Keratinocyte (primary cell): ENCODE data around the gene TBC1D22B. TPM values are rescaled to one million over a fixed set of nuclear protein-coding genes. Genes with fewer than 3 reads are reported as not detected.

ENCODE experiments used
- DNase-seq: peaks from one replicate; pipeline ENCODE4 v3.0.0-alpha.2; 2011; ENCODE audit warnings: low read depth, missing footprints, low spot score
- FAIRE-seq: peaks from 2 replicates; lab custom pipeline; 2011; peaks lifted over from hg19 to GRCh38; lab: Jason Lieb, UNC
- H2AFZ ChIP-seq: 2 replicates; pipeline ENCODE4 v1.6.0; 2012; ENCODE audit warnings: low read length, control low read depth, inconsistent platforms; ENCODE audit not compliant: control insufficient read depth
- H3K27ac ChIP-seq: 2 replicates; pipeline ENCODE4 v1.5.1; 2011; ENCODE audit warnings: low read length; ENCODE audit not compliant: control insufficient read depth, insufficient read depth
- H3K27me3 ChIP-seq: 3 replicates; pipeline ENCODE4 v1.6.0; 2011; ENCODE audit warnings: low read length; ENCODE audit not compliant: control insufficient read depth, insufficient read depth; ENCODE audit errors: extremely low read depth
- H3K36me3 ChIP-seq, 2 experiments: 2 replicates in 1 of 2; 3 replicates in 1 of 2; pipeline ENCODE4 v1.5.1; 2011; ENCODE audit warnings: low read length in 2 of 2, mild to moderate bottlenecking in 1 of 2; ENCODE audit not compliant: control insufficient read depth in 2 of 2, insufficient read depth in 2 of 2; ENCODE audit errors: extremely low read depth in 1 of 2
- H3K4me1 ChIP-seq: 3 replicates; pipeline ENCODE4 v1.5.1; 2011; ENCODE audit warnings: low read length; ENCODE audit not compliant: control insufficient read depth, insufficient read depth; ENCODE audit errors: extremely low read depth
- H3K4me2 ChIP-seq: 3 replicates; pipeline ENCODE4 v1.6.0; 2011; ENCODE audit warnings: low read depth, low read length; ENCODE audit not compliant: control insufficient read depth, insufficient read depth; ENCODE audit errors: extremely low read depth
- H3K4me3 ChIP-seq, 3 experiments: fragments of 200-600 bp in 1 of 3; sonication (generic) in 1 of 3; 2 replicates in 2 of 3; 3 replicates in 1 of 3; pipeline ENCODE4 v1.5.1; 2011 to 2016; ENCODE audit warnings: low read length in 3 of 3, mild to moderate bottlenecking in 3 of 3, control low read depth in 2 of 3, inconsistent platforms in 1 of 3, low read depth in 1 of 3, mixed read lengths in 1 of 3, mixed run types in 1 of 3, moderate library complexity in 1 of 3; ENCODE audit not compliant: control insufficient read depth in 2 of 3, insufficient read depth in 2 of 3; ENCODE audit errors: extremely low read depth in 1 of 3
- H3K79me2 ChIP-seq: 2 replicates; pipeline ENCODE4 v1.6.0; 2012; ENCODE audit warnings: low read length; ENCODE audit not compliant: control insufficient read depth, insufficient read depth
- H3K9ac ChIP-seq: 3 replicates; pipeline ENCODE4 v1.6.0; 2011; ENCODE audit warnings: low read length; ENCODE audit not compliant: control insufficient read depth, insufficient read depth; ENCODE audit errors: extremely low read depth
- H3K9me1 ChIP-seq: 3 replicates; pipeline ENCODE4 v1.6.0; 2011; ENCODE audit warnings: low read length; ENCODE audit not compliant: control insufficient read depth, insufficient read depth; ENCODE audit errors: extremely low read depth
- H3K9me3 ChIP-seq: 2 replicates; pipeline ENCODE4 v1.5.1; 2012; ENCODE audit warnings: low read depth, low read length; ENCODE audit not compliant: control insufficient read depth
- H4K20me1 ChIP-seq: 3 replicates; pipeline ENCODE4 v1.6.0; 2011; ENCODE audit warnings: low read length; ENCODE audit not compliant: control insufficient read depth, insufficient read depth; ENCODE audit errors: extremely low read depth
- CTCF ChIP-seq, 3 experiments: IDR thresholded peaks in 1 of 3; conservative IDR thresholded peaks in 1 of 3; optimal IDR thresholded peaks in 1 of 3; 2 replicates in 2 of 3; 3 replicates in 1 of 3; pipeline versions ENCODE3 to v1.5.1; 2011; ENCODE audit warnings: low read length in 3 of 3, mild to moderate bottlenecking in 3 of 3, moderate library complexity in 2 of 3, control low read depth in 1 of 3, inconsistent platforms in 1 of 3; ENCODE audit not compliant: insufficient read depth in 2 of 3; ENCODE audit errors: extremely low read depth in 1 of 3
- EZH2 ChIP-seq: IDR thresholded peaks from one replicate; pipeline ENCODE4 v1.6.1; 2012; ENCODE audit warnings: inconsistent platforms, mild to moderate bottlenecking, low read length, moderate library complexity
- dilution Hi-C: fragments of 300-500 bp; cut with MboI; formaldehyde crosslinking; loops from one replicate; pipeline ENCODE4 v1.7.0; 2020; ENCODE audit warnings: low sequenced_read_pairs; ENCODE audit not compliant: extremely low pct_ligation_motif_present
- polyA plus RNA-seq, 5 experiments: library from polyadenylated mRNA; depleted of rRNA in 3 of 5; stranded (reverse) in 3 of 5; stranded (forward) in 1 of 5; unstranded in 1 of 5; fragments of >200 nt; gene quantifications; 1 replicate in 1 of 5; 2 replicates in 3 of 5; 3 replicates in 1 of 5; pipeline versions ENCODE4 v1.2.1 to v1.2.3, GENCODE V29; 2011 to 2012; ENCODE audit warnings: missing spikeins in 2 of 5, low read depth in 1 of 5, low replicate concordance in 1 of 5

TBC1D22B gene
- polyA plus RNA-seq, 1 donor (not counting 4 experiments of a cell fraction or from before 2014, with no cell fraction given), result 5.9 TPM

DNA sequence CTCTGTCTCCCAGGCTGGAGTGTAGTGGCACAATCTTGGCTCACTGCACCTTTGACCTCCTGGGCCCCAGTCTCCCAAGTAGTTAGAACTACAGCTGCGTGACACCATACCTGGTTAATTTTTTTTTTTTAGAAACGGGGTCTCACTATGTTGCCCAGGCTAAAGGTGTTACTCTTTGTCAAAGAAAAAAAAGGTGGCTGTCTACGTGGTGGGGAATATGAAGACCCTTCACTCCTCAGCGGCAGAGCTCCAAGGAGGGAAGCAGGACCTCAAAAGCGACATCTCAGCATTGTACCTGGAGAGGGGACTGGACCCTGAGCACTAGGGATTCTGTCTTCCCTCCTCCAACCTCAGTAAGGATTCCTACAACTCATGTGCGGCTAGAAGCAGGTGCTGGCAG, 16.4 kb upstream of the TBC1D22B start:
- H3K9me3 ChIP-seq, result no peaks in the 10 kb centered on the region
- H3K4me3 ChIP-seq, result no peak overlapping the region
- H2AFZ ChIP-seq, result no peak overlapping the region
- TF ChIP-seq CTCF (optimal IDR thresholded peaks at IDR 0.05 in 1 of 3, IDR thresholded peaks at IDR 0.05 in 1 of 3, conservative IDR thresholded peaks at IDR 0.05 in 1 of 3; ENCODE audit: extremely low read depth in 1 of 3, insufficient read depth in 2 of 3, low read length in 3 of 3) (no peak), EZH2 (no peak)
- H3K27me3 ChIP-seq, result no peaks in the 10 kb centered on the region
- FAIRE-seq (no peak), DNase-seq (no peak)
- dilution Hi-C loops, result no loop called here
- no peak overlapping the region for H3K9ac ChIP-seq
- H4K20me1 ChIP-seq, result no peaks in the 10 kb centered on the region
- H3K4me1 ChIP-seq, result peaks cover 57% of the 10 kb centered on the region
- peak overlapping the region; percentile 31 for H3K27ac ChIP-seq
- H3K36me3 ChIP-seq, result no peaks in the 10 kb centered on the region
- no peak overlapping the region for H3K4me2 ChIP-seq
- H3K79me2 ChIP-seq, result no peaks in the 10 kb centered on the region
- H3K9me1 ChIP-seq, result no peaks in the 10 kb centered on the region

- H3K79me2 ChIP-seq, result no peaks in the 10 kb centered on the region
- H3K9ac ChIP-seq, result peak overlapping the region; percentile 56
- H2AFZ ChIP-seq, result peak overlapping the region; percentile 57
- H3K27me3 ChIP-seq, result no peaks in the 10 kb centered on the region
- peak overlapping the region; percentile 71 for H3K27ac ChIP-seq
- FAIRE-seq, result no peak
- dilution Hi-C loops, result no loop called here
- DNase-seq, result no peak
- H3K36me3 ChIP-seq, result no peaks in the 10 kb centered on the region
- TF ChIP-seq CTCF (optimal IDR thresholded peaks at IDR 0.05 in 1 of 3, IDR thresholded peaks at IDR 0.05 in 1 of 3, conservative IDR thresholded peaks at IDR 0.05 in 1 of 3; ENCODE audit: extremely low read depth in 1 of 3, insufficient read depth in 2 of 3, low read length in 3 of 3) (no peak), EZH2 (no peak)
- H3K4me3 ChIP-seq, result no peak overlapping the region
- peaks cover 54% of the 10 kb centered on the region for H3K4me1 ChIP-seq
- no peaks in the 10 kb centered on the region for H3K9me3 ChIP-seq
- peak overlapping the region; percentile 76 for H3K4me2 ChIP-seq
- no peaks in the 10 kb centered on the region for H3K9me1 ChIP-seq
- no peaks in the 10 kb centered on the region for H4K20me1 ChIP-seq
Measured at GRCh38 chr6:37241775-37242428, 15.7 kb upstream of the TBC1D22B start.
